ENCODE measurements around the gene EIF3K. TPM values are rescaled to one million over a fixed set of nuclear protein-coding genes. Genes with fewer than 3 reads are reported as not detected.

EIF3K gene
- total and polyA plus RNA-seq, 2 of the 13 experiments (the other 11 are each of a cell fraction or from before 2014, with no cell fraction given): 179 to 258 TPM

- ChIA-PET CTCF (ENCODE audit: low intra/inter-chr PET ratio, low total read pairs) (no interaction called here), POLR2A (interaction anchor here (0.6 to 0.9 kb wide), 2 partner anchors 27 to 442 kb away, joined by 3 read pairs; no protein-coding TSS in a partner anchor)
- in situ Hi-C loops (cut with HindIII; ENCODE audit: extremely low pct_ligation_motif_present, low pct_unique_long_range_greater_than_20kb) (no loop called here), intact Hi-C loops (cut with micrococcal nuclease; ENCODE audit: unreplicated experiment) (no loop called here)
- Histone ChIP-seq H3K27ac (ENCODE audit: extremely low read length, insufficient read depth, low read length) (peak overlapping the region; percentile 12), H3K79me2 (ENCODE audit: insufficient read depth, low read length) (peaks cover 88% of the 10 kb centered on the region), H3K4me1 (ENCODE audit: insufficient read depth, low read length) (peaks cover 86% of the 10 kb centered on the region), H3K4me3 (replicated peaks in 1 of 3; ENCODE audit: insufficient read depth in 1 of 3, low read depth in 2 of 3, low read length in 3 of 3) (no peak overlapping the region), H2AFZ (ENCODE audit: low read length) (no peak overlapping the region), H3K4me2 (ENCODE audit: low read depth, low read length) (no peak overlapping the region), H3K9me3 (ENCODE audit: low read length) (no peaks in the 10 kb centered on the region), H4K20me1 (ENCODE audit: insufficient read depth, low read length) (peaks cover 64% of the 10 kb centered on the region), H3K9ac (ENCODE audit: insufficient read depth, low read depth, low read length) (no peak overlapping the region), H3K27me3 (ENCODE audit: control insufficient read depth in 1 of 2, insufficient read depth in 2 of 2, low read length in 2 of 2) (no peaks in the 10 kb centered on the region), H3K36me3 (replicated peaks in 1 of 2; ENCODE audit: control insufficient read depth in 1 of 2, insufficient read depth in 2 of 2, low read length in 2 of 2) (peaks cover 10 to 52% of the 10 kb centered on the region in 2 experiments)
- DNase-seq (ENCODE audit: low spot score) (no peak), ATAC-seq (no peak; the same call in 1 of the 3 replicates), FAIRE-seq (no peak)
- TF ChIP-seq AKNA (CRISPR knock-in tag; IDR thresholded peaks at IDR 0.05; ENCODE audit: borderline replicate concordance) (no peak), TCF7 (IDR thresholded peaks at IDR 0.05; ENCODE audit: low read depth) (no peak), MXD4 (CRISPR knock-in tag; IDR thresholded peaks at IDR 0.05) (no peak), ZNF552 (CRISPR knock-in tag; IDR thresholded peaks at IDR 0.05; ENCODE audit: borderline replicate concordance) (no peak), ETV6 (CRISPR knock-in tag; conservative IDR thresholded peaks at IDR 0.05) (no peak), RBM22 (optimal IDR thresholded peaks at IDR 0.05; ENCODE audit: low read length) (peak; percentile 58), PAF1 (CRISPR knock-in tag; IDR thresholded peaks at IDR 0.05) (no peak), ETV5 (CRISPR knock-in tag; IDR thresholded peaks at IDR 0.05; ENCODE audit: borderline replicate concordance) (peak; percentile 60; the same call in 1 of the 2 replicates), NAIF1 (CRISPR knock-in tag; IDR thresholded peaks at IDR 0.05; ENCODE audit: borderline replicate concordance) (no peak), AGO2 (optimal IDR thresholded peaks at IDR 0.05; ENCODE audit: low read depth, low read length) (peak; percentile 48)
- BruUV-seq (replicated peaks): no TSS peak
- 92% methylated on average over 6 of the region's 13 CpGs for WGBS (ENCODE audit: low lambda C conversion rate)
These were observed 57.3 kb downstream of the EIF3K start for GRCh38 chr19:38676023-38676877.

All from HepG2 (cell line).